Panc1 (cell line): Measurements from ENCODE around the gene TMEM163. TPM values are rescaled to one million over a fixed set of nuclear protein-coding genes. Genes with fewer than 3 reads are reported as not detected.

ENCODE experiments used
- ATAC-seq: fragments of 200-7000 bp; cut with Tn5 transposase; 2 replicates; pipeline ENCODE4 v1.9.1; 2020; ENCODE audit warnings: mild to moderate bottlenecking, moderate library complexity
- BruUV-seq: library from RNA; stranded (reverse); fragments of 400-500 nt; replicated peaks from 2 replicates; lab custom pipeline; 2021; lab: Mats Ljungman, UMichigan
- CTCF ChIA-PET: fragments of 300-600 bp; sonication (Branson Sonifier 250); formaldehyde crosslinking; loops from one replicate; lab custom pipeline; 2022; ENCODE audit warnings: antibody characterized with exemption; lab: Charles Lee
- POLR2A ChIA-PET: fragments of 300-600 bp; sonication (Branson Sonifier 250); formaldehyde crosslinking; loops from one replicate; lab custom pipeline; 2022; ENCODE audit warnings: antibody characterized with exemption; lab: Charles Lee
- DNase-seq: peaks from one replicate; pipeline ENCODE4 v3.0.0-alpha.2; 2010; ENCODE audit warnings: low read depth, low spot score
- H3K27ac ChIP-seq: 2 replicates; pipeline ENCODE4 v1.5.1; 2011; ENCODE audit warnings: mild to moderate bottlenecking, low read length, inconsistent platforms
- H3K27me3 ChIP-seq: fragments of 200-500 bp; sonication (Bioruptor generic); 2 replicates; pipeline ENCODE4 v1.6.0; 2014; ENCODE audit warnings: low read length, inconsistent platforms; ENCODE audit not compliant: control insufficient read depth, insufficient read depth
- H3K36me3 ChIP-seq: fragments of 200-500 bp; sonication (Bioruptor generic); 2 replicates; pipeline ENCODE4 v1.5.1; 2014; ENCODE audit warnings: inconsistent platforms, mild to moderate bottlenecking, low read length, moderate library complexity; ENCODE audit not compliant: control insufficient read depth, insufficient read depth
- H3K4me1 ChIP-seq: 2 replicates; pipeline ENCODE4 v1.5.1; 2011; ENCODE audit warnings: inconsistent platforms, mild to moderate bottlenecking, low read length, moderate library complexity; ENCODE audit not compliant: control insufficient read depth, insufficient read depth
- H3K4me3 ChIP-seq, 2 experiments: 2 replicates each; pipeline ENCODE4 v1.5.1; 2011 to 2012; ENCODE audit warnings: low read depth in 2 of 2, low read length in 2 of 2, mild to moderate bottlenecking in 2 of 2, inconsistent platforms in 1 of 2, moderate library complexity in 1 of 2
- H3K9me3 ChIP-seq: fragments of 200-500 bp; sonication (Bioruptor generic); 2 replicates; pipeline ENCODE4 v1.5.1; 2014; ENCODE audit warnings: low read depth, mild to moderate bottlenecking, inconsistent platforms, low read length, moderate library complexity; ENCODE audit not compliant: control insufficient read depth, insufficient read depth
- POLR2AphosphoS5 ChIP-seq: IDR thresholded peaks from 2 replicates; pipeline ENCODE4 v1.6.1; 2012; ENCODE audit warnings: mild to moderate bottlenecking, low read depth, low read length, moderate library complexity
- SIN3A ChIP-seq: IDR thresholded peaks from 2 replicates; pipeline ENCODE4 v1.6.1; 2012; ENCODE audit warnings: low read depth, mild to moderate bottlenecking, low read length, moderate library complexity, borderline replicate concordance; ENCODE audit not compliant: insufficient read depth
- TCF7L2 ChIP-seq: IDR thresholded peaks from 2 replicates; pipeline ENCODE4 v1.6.1; 2011; ENCODE audit warnings: mild to moderate bottlenecking, low read depth, low read length, inconsistent platforms
- in situ Hi-C: cut with HindIII; loops from 2 replicates; pipeline ENCODE4 v1.10.0; 2016; ENCODE audit warnings: low sequenced_read_pairs, low pct_unique_long_range_greater_than_20kb
- intact Hi-C: fragments of 100-400 bp; cut with micrococcal nuclease; formaldehyde crosslinking; loops from one replicate; pipeline ENCODE4 v1.10.0; 2022; ENCODE audit not compliant: unreplicated experiment
- total RNA-seq: library from RNA; stranded (reverse); gene quantifications from one replicate; pipeline ENCODE4 v1.2.1, GENCODE V29; 2021; ENCODE audit not compliant: unreplicated experiment
- TF ChIP-seq, protein P1 (sequence below): fragments of 450-650 bp; IDR thresholded peaks from 2 replicates; pipeline ENCODE4 v1.5.1; 2017; ENCODE audit warnings: mild to moderate bottlenecking
- TF ChIP-seq, protein P2 (sequence below), 2 experiments: IDR thresholded peaks; 2 replicates each; pipeline ENCODE4 v1.6.1; 2011 to 2012; ENCODE audit warnings: low read depth in 2 of 2, control low read depth in 1 of 2, low read length in 1 of 2, mild to moderate bottlenecking in 1 of 2, moderate library complexity in 1 of 2; ENCODE audit not compliant: insufficient read depth in 1 of 2

Gene TMEM163
- total RNA-seq, 1 experiment from 2014 or later: not detected

DNA sequence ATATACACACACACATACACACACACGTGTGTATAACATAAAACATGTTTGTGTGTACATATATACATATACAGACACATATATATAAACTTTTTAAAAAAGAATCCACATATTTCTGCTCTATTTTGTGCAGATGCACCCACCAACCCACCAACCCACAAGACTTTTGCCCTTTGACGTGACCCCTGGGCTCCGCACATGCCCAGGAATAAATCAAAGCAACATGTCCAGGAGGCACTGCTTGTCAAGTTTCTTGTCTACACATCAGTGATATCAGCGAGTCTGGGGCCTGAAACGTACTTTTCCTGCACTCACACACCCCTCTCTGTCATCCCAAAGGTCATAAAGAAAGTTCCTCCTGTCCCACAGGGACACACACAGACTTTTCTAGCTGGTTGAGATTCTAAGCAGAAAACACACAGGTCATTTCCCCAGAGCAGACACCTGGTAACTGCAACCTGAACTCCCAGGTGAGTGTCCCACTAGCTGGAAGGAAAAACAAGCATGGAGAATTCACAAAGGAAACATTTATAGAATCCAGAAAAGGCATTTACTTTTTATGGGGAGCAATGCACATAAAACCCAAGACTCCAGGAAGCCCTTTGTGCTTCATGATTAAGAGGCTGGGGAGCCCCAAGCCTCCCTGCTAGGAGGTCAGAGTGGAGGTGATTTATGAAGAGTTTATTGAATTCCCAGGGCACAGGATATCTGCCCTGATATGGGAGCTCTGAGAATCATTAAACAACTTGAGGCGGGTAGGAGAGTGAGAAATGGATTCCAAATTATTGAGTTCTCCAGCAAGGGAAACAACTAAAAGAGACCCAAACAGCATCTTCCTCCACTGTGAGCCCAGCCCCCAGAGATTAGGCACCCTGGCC lies 253.3 kb downstream of the TMEM163 start:
- TF ChIP-seq POLR2AphosphoS5: no peak
- TF ChIP-seq, protein P1, sequence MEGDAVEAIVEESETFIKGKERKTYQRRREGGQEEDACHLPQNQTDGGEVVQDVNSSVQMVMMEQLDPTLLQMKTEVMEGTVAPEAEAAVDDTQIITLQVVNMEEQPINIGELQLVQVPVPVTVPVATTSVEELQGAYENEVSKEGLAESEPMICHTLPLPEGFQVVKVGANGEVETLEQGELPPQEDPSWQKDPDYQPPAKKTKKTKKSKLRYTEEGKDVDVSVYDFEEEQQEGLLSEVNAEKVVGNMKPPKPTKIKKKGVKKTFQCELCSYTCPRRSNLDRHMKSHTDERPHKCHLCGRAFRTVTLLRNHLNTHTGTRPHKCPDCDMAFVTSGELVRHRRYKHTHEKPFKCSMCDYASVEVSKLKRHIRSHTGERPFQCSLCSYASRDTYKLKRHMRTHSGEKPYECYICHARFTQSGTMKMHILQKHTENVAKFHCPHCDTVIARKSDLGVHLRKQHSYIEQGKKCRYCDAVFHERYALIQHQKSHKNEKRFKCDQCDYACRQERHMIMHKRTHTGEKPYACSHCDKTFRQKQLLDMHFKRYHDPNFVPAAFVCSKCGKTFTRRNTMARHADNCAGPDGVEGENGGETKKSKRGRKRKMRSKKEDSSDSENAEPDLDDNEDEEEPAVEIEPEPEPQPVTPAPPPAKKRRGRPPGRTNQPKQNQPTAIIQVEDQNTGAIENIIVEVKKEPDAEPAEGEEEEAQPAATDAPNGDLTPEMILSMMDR: no peak
- DNase-seq: no peak
- H3K9me3 ChIP-seq: no peaks in the 10 kb centered on the region
- H3K36me3 ChIP-seq: no peaks in the 10 kb centered on the region
- CTCF ChIA-PET: interaction anchor here (0.6 kb wide), 1 partner anchor 48 kb away, joined by 4 read pairs; no protein-coding TSS in a partner anchor
- H3K4me1 ChIP-seq: no peaks in the 10 kb centered on the region
- no peak overlapping the region for H3K27ac ChIP-seq
- POLR2A ChIA-PET: no interaction called here
- H3K4me3 ChIP-seq: no peak overlapping the region
- H3K27me3 ChIP-seq: no peaks in the 10 kb centered on the region
- intact Hi-C loops: no loop called here
- no TSS peak for BruUV-seq
- in situ Hi-C loops: no loop called here
- ATAC-seq: no peak

DNA sequence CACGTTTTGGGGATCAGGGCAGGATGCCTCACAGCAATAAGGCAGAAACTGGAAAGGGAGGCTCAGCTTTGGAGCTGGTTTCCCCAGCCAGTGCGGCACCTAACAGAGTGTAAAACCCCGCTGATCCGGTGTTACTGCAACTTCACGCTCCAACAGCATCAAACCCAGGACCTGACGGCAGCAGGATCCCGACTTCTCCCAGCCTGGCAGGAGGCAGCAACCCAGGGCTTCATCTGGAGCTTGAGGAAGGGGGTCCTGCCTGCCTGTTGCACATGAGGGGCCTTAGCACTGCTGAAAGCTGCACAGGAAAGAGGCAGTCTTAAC lies 255.1 kb downstream of the TMEM163 start:
- Histone ChIP-seq H3K27ac (no peak overlapping the region), H3K27me3 (no peaks in the 10 kb centered on the region), H3K9me3 (no peaks in the 10 kb centered on the region), H3K4me1 (no peaks in the 10 kb centered on the region), H3K4me3 (no peak overlapping the region), H3K36me3 (no peaks in the 10 kb centered on the region)
- ChIA-PET CTCF (no interaction called here), POLR2A (no interaction called here)
- ATAC-seq (no peak), DNase-seq (no peak)
- BruUV-seq: no TSS peak
- in situ Hi-C loops: no loop called here
- TF ChIP-seq TCF7L2 (no peak), POLR2AphosphoS5 (no peak), SIN3A (no peak)
- TF ChIP-seq, protein P2, sequence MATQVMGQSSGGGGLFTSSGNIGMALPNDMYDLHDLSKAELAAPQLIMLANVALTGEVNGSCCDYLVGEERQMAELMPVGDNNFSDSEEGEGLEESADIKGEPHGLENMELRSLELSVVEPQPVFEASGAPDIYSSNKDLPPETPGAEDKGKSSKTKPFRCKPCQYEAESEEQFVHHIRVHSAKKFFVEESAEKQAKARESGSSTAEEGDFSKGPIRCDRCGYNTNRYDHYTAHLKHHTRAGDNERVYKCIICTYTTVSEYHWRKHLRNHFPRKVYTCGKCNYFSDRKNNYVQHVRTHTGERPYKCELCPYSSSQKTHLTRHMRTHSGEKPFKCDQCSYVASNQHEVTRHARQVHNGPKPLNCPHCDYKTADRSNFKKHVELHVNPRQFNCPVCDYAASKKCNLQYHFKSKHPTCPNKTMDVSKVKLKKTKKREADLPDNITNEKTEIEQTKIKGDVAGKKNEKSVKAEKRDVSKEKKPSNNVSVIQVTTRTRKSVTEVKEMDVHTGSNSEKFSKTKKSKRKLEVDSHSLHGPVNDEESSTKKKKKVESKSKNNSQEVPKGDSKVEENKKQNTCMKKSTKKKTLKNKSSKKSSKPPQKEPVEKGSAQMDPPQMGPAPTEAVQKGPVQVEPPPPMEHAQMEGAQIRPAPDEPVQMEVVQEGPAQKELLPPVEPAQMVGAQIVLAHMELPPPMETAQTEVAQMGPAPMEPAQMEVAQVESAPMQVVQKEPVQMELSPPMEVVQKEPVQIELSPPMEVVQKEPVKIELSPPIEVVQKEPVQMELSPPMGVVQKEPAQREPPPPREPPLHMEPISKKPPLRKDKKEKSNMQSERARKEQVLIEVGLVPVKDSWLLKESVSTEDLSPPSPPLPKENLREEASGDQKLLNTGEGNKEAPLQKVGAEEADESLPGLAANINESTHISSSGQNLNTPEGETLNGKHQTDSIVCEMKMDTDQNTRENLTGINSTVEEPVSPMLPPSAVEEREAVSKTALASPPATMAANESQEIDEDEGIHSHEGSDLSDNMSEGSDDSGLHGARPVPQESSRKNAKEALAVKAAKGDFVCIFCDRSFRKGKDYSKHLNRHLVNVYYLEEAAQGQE (IDR thresholded peaks at IDR 0.05; ENCODE audit: insufficient read depth in 1 of 2, low read depth in 2 of 2, low read length in 1 of 2): no peak
- TF ChIP-seq, protein P1: no peak
- intact Hi-C loops: loop anchor here (5.0 kb wide), 1 partner anchor 434 kb away; no protein-coding TSS in a partner anchor
